CD8-positive, alpha-beta memory T cell (primary cell): Measurements from ENCODE around the gene SLC41A1. TPM values are rescaled to one million over a fixed set of nuclear protein-coding genes. Genes with fewer than 3 reads are reported as not detected.

Experiments used
- CTCF ChIA-PET: fragments of 350-600 bp; sonication (Branson Sonifier 250); formaldehyde crosslinking; loops from one replicate; lab custom pipeline; 2021; ENCODE audit warnings: antibody characterized with exemption; lab: Charles Lee
- POLR2A ChIA-PET: fragments of 350-600 bp; sonication (Branson Sonifier 250); formaldehyde crosslinking; loops from one replicate; lab custom pipeline; 2021; ENCODE audit warnings: antibody characterized with exemption; lab: Charles Lee
- DNase-seq, 5 donors: peaks; one replicate each; pipeline versions ENCODE4 v3.0.0 to v3.0.0-alpha.2; 2020 to 2022; ENCODE audit warnings: mixed read lengths in 1 of 5
- H3K27ac ChIP-seq: one replicate; pipeline ENCODE4 v1.7.0; 2013; ENCODE audit warnings: low read depth, mild to moderate bottlenecking, low read length, moderate library complexity
- H3K27me3 ChIP-seq: 2 replicates; pipeline ENCODE4 v1.7.0; 2013; ENCODE audit warnings: low read length, mild to moderate bottlenecking; ENCODE audit not compliant: insufficient read depth, poor library complexity, severe bottlenecking
- H3K36me3 ChIP-seq: 2 replicates; pipeline ENCODE4 v1.7.0; 2013; ENCODE audit warnings: mild to moderate bottlenecking, low read length, moderate library complexity; ENCODE audit not compliant: insufficient read depth
- H3K4me1 ChIP-seq: 2 replicates; pipeline ENCODE4 v1.7.0; 2013; ENCODE audit warnings: mild to moderate bottlenecking, low read length, moderate library complexity; ENCODE audit not compliant: insufficient read depth
- H3K4me3 ChIP-seq: 2 replicates; pipeline ENCODE4 v1.7.0; 2013; ENCODE audit warnings: mild to moderate bottlenecking, low read length
- H3K9me3 ChIP-seq: 2 replicates; pipeline ENCODE4 v1.7.0; 2013; ENCODE audit warnings: mild to moderate bottlenecking, low read length
- H3K27ac Mint-ChIP-seq, 8 donors: one replicate each; pipeline ENCODE4 v1.8.0; 2020 to 2021; ENCODE audit warnings: mixed read lengths in 8 of 8, mild to moderate bottlenecking in 6 of 8, inconsistent platforms in 3 of 8, moderate library complexity in 3 of 8
- H3K27me3 Mint-ChIP-seq, 2 donors: one replicate each; pipeline ENCODE4 v1.8.0; 2020 to 2021; ENCODE audit warnings: mixed read lengths in 2 of 2, mild to moderate bottlenecking in 1 of 2, moderate library complexity in 1 of 2
- H3K36me3 Mint-ChIP-seq, 3 donors: one replicate each; pipeline ENCODE4 v1.8.0; 2020 to 2021; ENCODE audit warnings: mixed read lengths in 3 of 3, inconsistent platforms in 1 of 3, mild to moderate bottlenecking in 1 of 3
- H3K4me1 Mint-ChIP-seq, 3 donors: one replicate each; pipeline ENCODE4 v1.8.0; 2020 to 2021; ENCODE audit warnings: mixed read lengths in 3 of 3, inconsistent platforms in 1 of 3, mild to moderate bottlenecking in 1 of 3
- H3K4me3 Mint-ChIP-seq, 7 donors: one replicate each; pipeline ENCODE4 v1.8.0; 2020 to 2021; ENCODE audit warnings: mixed read lengths in 7 of 7, mild to moderate bottlenecking in 6 of 7, moderate library complexity in 4 of 7, inconsistent platforms in 2 of 7
- H3K9me3 Mint-ChIP-seq, 5 donors: one replicate each; pipeline ENCODE4 v1.8.0; 2020 to 2022; ENCODE audit warnings: mixed read lengths in 5 of 5, mild to moderate bottlenecking in 3 of 5, moderate library complexity in 2 of 5, inconsistent platforms in 1 of 5
- polyA plus RNA-seq: library from polyadenylated mRNA; unstranded; fragments of 300-500 nt; fragmentation: Illumina TruSeq; gene quantifications from one replicate; pipeline ENCODE4 v1.2.3, GENCODE V29; 2021
- total RNA-seq, 2 experiments: library from RNA; stranded (reverse); gene quantifications; one replicate each; pipeline ENCODE4 v1.2.3, GENCODE V29; 2021

SLC41A1 gene
- total and polyA plus RNA-seq, 3 experiments from 2014 or later: 16.5 to 27.6 (median 24.1) TPM

GRCh38 chr1:205804605-205805004 lies 8.4 kb downstream of the SLC41A1 start:
- H3K27me3 Mint-ChIP-seq: no peaks in the 10 kb centered on the region
- peaks cover 59 to 71% (median 60%) of the 10 kb centered on the region in 3 donors for H3K4me1 Mint-ChIP-seq
- peak overlapping the region in 7 of 8 donors; percentile 15 to 88 (median 78) for H3K27ac Mint-ChIP-seq
- no peaks in the 10 kb centered on the region for H3K9me3 Mint-ChIP-seq
- Histone ChIP-seq H3K9me3 (no peaks in the 10 kb centered on the region), H3K36me3 (no peaks in the 10 kb centered on the region), H3K4me3 (no peak overlapping the region), H3K27me3 (no peaks in the 10 kb centered on the region), H3K4me1 (peaks cover 45% of the 10 kb centered on the region), H3K27ac (no peak overlapping the region)
- H3K36me3 Mint-ChIP-seq: peaks cover 3 to 34% (median 10%) of the 10 kb centered on the region in 3 donors
- POLR2A ChIA-PET: interaction anchor here (0.9 kb wide), 1 partner anchor 29 kb away, joined by 3 read pairs; the partner anchor contains the start of gene RAB29
- H3K4me3 Mint-ChIP-seq: peak overlapping the region in 3 of 7 donors; percentile 21 to 68 (median 62)
- CTCF ChIA-PET: interaction anchor here (1.0 to 3.4 kb wide), 3 partner anchors 13 to 173 kb away, joined by 3 to 10 read pairs (median 7); no protein-coding TSS in a partner anchor
- no peak for DNase-seq

- Mint-ChIP-seq H3K36me3 (peaks cover 0 to 37% (median 9%) of the 10 kb centered on the region in 3 donors), H3K4me1 (peaks cover 52 to 65% (median 54%) of the 10 kb centered on the region in 3 donors), H3K9me3 (no peaks in the 10 kb centered on the region), H3K4me3 (peak overlapping the region in 1 of 7 donors; percentile 33), H3K27me3 (no peaks in the 10 kb centered on the region), H3K27ac (peak overlapping the region in 5 of 8 donors; percentile 4 to 79 (median 44))
- H3K36me3 ChIP-seq: peaks cover 4% of the 10 kb centered on the region
- no peak for DNase-seq
- H3K9me3 ChIP-seq: no peaks in the 10 kb centered on the region
- peaks cover 39% of the 10 kb centered on the region for H3K4me1 ChIP-seq
- no peaks in the 10 kb centered on the region for H3K27me3 ChIP-seq
- ChIA-PET CTCF (interaction anchor here (1.5 to 3.4 kb wide), 2 partner anchors 12 to 173 kb away, joined by 7 to 10 read pairs; no protein-coding TSS in a partner anchor), POLR2A (no interaction called here)
- no peak overlapping the region for H3K4me3 ChIP-seq
- H3K27ac ChIP-seq: no peak overlapping the region
Measured at GRCh38 chr1:205803986-205804385, 9.0 kb downstream of the SLC41A1 start.

GRCh38 chr1:205802060-205802459 lies 10.9 kb downstream of the SLC41A1 start:
- ChIA-PET CTCF (interaction anchor here (1.1 to 1.3 kb wide), 2 partner anchors 9 to 175 kb away, joined by 4 to 5 read pairs; no protein-coding TSS in a partner anchor), POLR2A (no interaction called here)
- H3K9me3 ChIP-seq: no peaks in the 10 kb centered on the region
- Mint-ChIP-seq H3K4me3 (no peak overlapping the region), H3K9me3 (no peaks in the 10 kb centered on the region), H3K36me3 (peaks cover 12 to 45% (median 15%) of the 10 kb centered on the region in 3 donors), H3K27me3 (no peaks in the 10 kb centered on the region), H3K27ac (peak overlapping the region in 4 of 8 donors; percentile 23 to 63 (median 50)), H3K4me1 (peaks cover 35 to 47% (median 39%) of the 10 kb centered on the region in 3 donors)
- H3K4me1 ChIP-seq: peaks cover 30% of the 10 kb centered on the region
- no peak overlapping the region for H3K27ac ChIP-seq
- H3K36me3 ChIP-seq: peaks cover 20% of the 10 kb centered on the region
- no peaks in the 10 kb centered on the region for H3K27me3 ChIP-seq
- H3K4me3 ChIP-seq: no peak overlapping the region
- DNase-seq: no peak

- Histone ChIP-seq H3K36me3 (peaks cover 29% of the 10 kb centered on the region), H3K4me3 (no peak overlapping the region), H3K9me3 (no peaks in the 10 kb centered on the region), H3K4me1 (peaks cover 21% of the 10 kb centered on the region), H3K27ac (no peak overlapping the region), H3K27me3 (no peaks in the 10 kb centered on the region)
- H3K36me3 Mint-ChIP-seq: peaks cover 12 to 53% (median 17%) of the 10 kb centered on the region in 3 donors
- ChIA-PET POLR2A (no interaction called here), CTCF (interaction anchor here (0.6 to 1.3 kb wide), 3 partner anchors 9 to 176 kb away, joined by 3 to 5 read pairs (median 4); no protein-coding TSS in a partner anchor)
- peaks cover 26 to 38% (median 31%) of the 10 kb centered on the region in 3 donors for H3K4me1 Mint-ChIP-seq
- H3K4me3 Mint-ChIP-seq: no peak overlapping the region
- no peaks in the 10 kb centered on the region for H3K9me3 Mint-ChIP-seq
- DNase-seq: no peak
- no peaks in the 10 kb centered on the region for H3K27me3 Mint-ChIP-seq
- H3K27ac Mint-ChIP-seq: peak overlapping the region in 4 of 8 donors; percentile 32 to 63 (median 50)
Measured at GRCh38 chr1:205800981-205801703, 11.9 kb downstream of the SLC41A1 start.

- Mint-ChIP-seq H3K36me3 (peaks cover 12 to 60% (median 17%) of the 10 kb centered on the region in 3 donors), H3K27ac (peak overlapping the region in 2 of 8 donors; percentile 52 to 65), H3K27me3 (no peaks in the 10 kb centered on the region), H3K4me1 (peaks cover 19 to 30% (median 23%) of the 10 kb centered on the region in 3 donors), H3K4me3 (no peak overlapping the region), H3K9me3 (no peaks in the 10 kb centered on the region)
- peaks cover 35% of the 10 kb centered on the region for H3K36me3 ChIP-seq
- POLR2A ChIA-PET: no interaction called here
- H3K4me1 ChIP-seq: peaks cover 14% of the 10 kb centered on the region
- no peaks in the 10 kb centered on the region for H3K27me3 ChIP-seq
- DNase-seq: no peak
- H3K4me3 ChIP-seq: no peak overlapping the region
- no peaks in the 10 kb centered on the region for H3K9me3 ChIP-seq
- H3K27ac ChIP-seq: no peak overlapping the region
- CTCF ChIA-PET: interaction anchor here (0.8 to 1.2 kb wide), 3 partner anchors 9 to 208 kb away, joined by 3 read pairs; no protein-coding TSS in a partner anchor
Measured at GRCh38 chr1:205800427-205800826, 12.6 kb downstream of the SLC41A1 start.

- ChIA-PET CTCF (no interaction called here), POLR2A (no interaction called here)
- DNase-seq: no peak
- Mint-ChIP-seq H3K4me1 (peaks cover under 1 to 12% (median 6%) of the 10 kb centered on the region in 3 donors), H3K4me3 (no peak overlapping the region), H3K27ac (peak overlapping the region in 3 of 8 donors; percentile 23 to 77 (median 63)), H3K9me3 (no peaks in the 10 kb centered on the region), H3K36me3 (peaks cover 12 to 76% (median 18%) of the 10 kb centered on the region in 3 donors), H3K27me3 (no peaks in the 10 kb centered on the region)
- Histone ChIP-seq H3K4me3 (no peak overlapping the region), H3K4me1 (no peaks in the 10 kb centered on the region), H3K36me3 (peaks cover 36% of the 10 kb centered on the region), H3K27me3 (no peaks in the 10 kb centered on the region), H3K9me3 (no peaks in the 10 kb centered on the region), H3K27ac (no peak overlapping the region)
Measured at GRCh38 chr1:205798577-205798976, 14.4 kb downstream of the SLC41A1 start.

GRCh38 chr1:205797168-205797567 lies 15.8 kb downstream of the SLC41A1 start:
- Mint-ChIP-seq H3K4me3 (no peak overlapping the region), H3K27me3 (no peaks in the 10 kb centered on the region), H3K9me3 (no peaks in the 10 kb centered on the region), H3K27ac (peak overlapping the region in 1 of 8 donors; percentile 45), H3K36me3 (peaks cover 12 to 87% (median 20%) of the 10 kb centered on the region in 3 donors), H3K4me1 (peaks cover 0 to 7% (median 5%) of the 10 kb centered on the region in 3 donors)
- no peaks in the 10 kb centered on the region for H3K4me1 ChIP-seq
- no peak for DNase-seq
- CTCF ChIA-PET: interaction anchor here (1.5 to 10.3 kb wide), 3 partner anchors 53 to 181 kb away, joined by 3 to 133 read pairs (median 4); partner anchors contain the start of gene PM20D1
- H3K27ac ChIP-seq: no peak overlapping the region
- no peaks in the 10 kb centered on the region for H3K27me3 ChIP-seq
- H3K9me3 ChIP-seq: no peaks in the 10 kb centered on the region
- H3K4me3 ChIP-seq: no peak overlapping the region
- POLR2A ChIA-PET: no interaction called here
- H3K36me3 ChIP-seq: peaks cover 48% of the 10 kb centered on the region
